Measurements from ENCODE around the gene SYNGAP1.
"Not testable (repeated sequence)": the region's sequence is repeated elsewhere in the genome, so short reads cannot be mapped to it uniquely, and the experiment has no call there.

The SYNGAP1 gene

GRCh38 chr6:33398601-33399000 lies 21.3 kb upstream of the SYNGAP1 start:
- DNase-seq, result not testable (repeated sequence)

GRCh38 chr6:33399881-33400280 lies 20.0 kb upstream of the SYNGAP1 start:
- intact Hi-C loops (cut with DNase I); DNase-seq: not testable (repeated sequence)

More at GRCh38 chr6:33398601-33399000, 21.3 kb upstream of the SYNGAP1 start:
- intact Hi-C loops (cut with DNase I), result not testable (repeated sequence)

DNA sequence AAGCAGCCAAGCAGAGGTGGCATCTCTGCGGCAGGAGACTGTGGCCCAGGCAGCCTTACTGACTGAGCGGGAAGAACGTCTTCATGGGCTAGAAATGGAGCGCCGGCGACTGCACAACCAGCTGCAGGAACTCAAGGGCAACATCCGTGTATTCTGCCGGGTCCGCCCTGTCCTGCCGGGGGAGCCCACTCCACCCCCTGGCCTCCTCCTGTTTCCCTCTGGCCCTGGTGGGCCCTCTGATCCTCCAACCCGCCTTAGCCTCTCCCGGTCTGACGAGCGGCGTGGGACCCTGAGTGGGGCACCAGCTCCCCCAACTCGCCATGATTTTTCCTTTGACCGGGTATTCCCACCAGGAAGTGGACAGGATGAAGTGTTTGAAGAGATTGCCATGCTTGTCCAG lies 15.0 kb upstream of the SYNGAP1 start:
- intact Hi-C loops (cut with DNase I), result no loop called here
- peak in 1 of 10 donors; percentile 36 for DNase-seq

GRCh38 chr6:33405386-33405940 lies 14.4 kb upstream of the SYNGAP1 start:
- peak in 1 of 10 donors; percentile 52 for DNase-seq
- intact Hi-C loops (cut with DNase I), result no loop called here

DNA sequence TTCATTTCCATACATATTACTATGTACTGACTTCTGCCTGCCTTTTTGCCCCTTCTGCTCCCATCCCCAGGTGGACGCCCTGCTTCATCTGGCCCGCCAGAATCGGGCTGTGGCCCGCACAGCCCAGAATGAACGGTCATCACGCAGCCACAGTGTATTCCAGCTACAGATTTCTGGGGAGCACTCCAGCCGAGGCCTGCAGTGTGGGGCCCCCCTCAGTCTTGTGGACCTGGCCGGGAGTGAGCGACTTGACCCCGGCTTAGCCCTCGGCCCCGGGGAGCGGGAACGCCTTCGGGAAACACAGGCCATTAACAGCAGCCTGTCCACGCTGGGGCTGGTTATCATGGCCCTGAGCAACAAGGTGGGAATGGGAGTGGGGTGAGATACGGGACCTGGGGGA lies 13.7 kb upstream of the SYNGAP1 start:
- intact Hi-C loops (cut with DNase I), result no loop called here
- peak in 1 of 10 donors; percentile 55 for DNase-seq

DNA sequence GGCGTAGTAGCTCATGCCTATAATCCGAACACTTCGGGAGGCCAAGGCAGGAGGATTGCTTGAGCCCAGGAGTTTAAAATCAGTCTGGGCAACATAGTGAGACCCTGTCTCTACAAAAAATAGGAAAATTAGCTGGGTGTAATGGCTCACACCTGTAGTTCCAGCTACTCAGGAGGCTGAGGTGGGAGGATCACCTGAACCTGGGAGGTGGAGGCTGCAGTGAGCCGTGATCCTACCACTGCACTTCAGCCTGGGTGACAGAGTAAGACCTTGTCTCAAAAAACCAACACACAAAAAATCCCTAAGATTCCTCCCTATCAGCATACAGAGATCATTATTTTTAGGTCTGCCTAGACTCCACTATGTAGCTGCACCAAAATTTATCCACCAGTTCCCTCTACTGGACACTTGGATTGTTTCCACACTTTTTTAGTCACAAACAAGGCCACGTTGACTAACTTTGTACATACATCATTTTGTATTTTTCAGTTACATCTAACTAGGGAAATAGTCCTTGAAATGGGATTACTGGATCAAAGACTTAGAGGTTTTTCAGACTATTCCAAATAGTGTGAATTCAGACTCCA lies 12.6 kb upstream of the SYNGAP1 start:
- intact Hi-C loops (cut with DNase I), result no loop called here
- peak in 1 of 10 donors; percentile 5 for DNase-seq

DNA sequence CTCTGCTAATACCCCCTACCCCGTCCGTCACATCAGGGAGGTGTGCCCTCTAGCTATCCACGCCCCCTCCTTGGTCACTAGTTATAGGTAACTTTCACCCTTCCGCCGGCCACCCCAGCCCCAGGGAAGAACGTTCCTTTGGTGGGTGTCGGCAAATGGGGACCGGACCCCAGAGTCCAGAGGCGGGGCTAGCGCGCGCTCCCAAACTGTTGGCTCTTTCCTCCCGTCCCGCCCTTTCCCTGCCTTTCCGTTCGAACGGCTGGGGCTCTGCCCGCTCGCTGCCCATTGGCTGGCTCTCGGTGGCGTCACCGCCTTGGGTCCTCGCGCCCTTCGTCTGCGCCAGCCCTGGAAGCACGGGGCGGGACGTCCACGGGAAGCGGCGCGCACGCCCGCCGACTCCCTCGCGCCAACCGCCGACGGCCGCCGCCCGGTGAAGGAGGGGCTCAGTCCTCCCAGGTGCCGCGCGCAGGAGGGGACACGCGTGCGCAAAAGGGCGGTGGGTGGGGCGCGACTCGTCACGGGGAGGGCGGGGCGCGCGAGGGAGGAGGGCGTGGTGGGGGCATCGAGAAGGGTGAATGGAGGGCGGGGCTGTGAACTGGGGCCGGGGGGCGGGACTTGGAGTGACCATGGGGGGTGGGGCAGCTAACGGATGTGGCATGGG lies 9.7 kb upstream of the SYNGAP1 start:
- intact Hi-C loops (cut with DNase I), result loop anchor here (1.0 to 10.0 kb wide), 3 partner anchors 8 to 95 kb away; partner anchors contain the start of genes CUTA, KIFC1, TAPBP and ZBTB22
- peak; percentile 92 to 100 (median 98) for DNase-seq

DNA sequence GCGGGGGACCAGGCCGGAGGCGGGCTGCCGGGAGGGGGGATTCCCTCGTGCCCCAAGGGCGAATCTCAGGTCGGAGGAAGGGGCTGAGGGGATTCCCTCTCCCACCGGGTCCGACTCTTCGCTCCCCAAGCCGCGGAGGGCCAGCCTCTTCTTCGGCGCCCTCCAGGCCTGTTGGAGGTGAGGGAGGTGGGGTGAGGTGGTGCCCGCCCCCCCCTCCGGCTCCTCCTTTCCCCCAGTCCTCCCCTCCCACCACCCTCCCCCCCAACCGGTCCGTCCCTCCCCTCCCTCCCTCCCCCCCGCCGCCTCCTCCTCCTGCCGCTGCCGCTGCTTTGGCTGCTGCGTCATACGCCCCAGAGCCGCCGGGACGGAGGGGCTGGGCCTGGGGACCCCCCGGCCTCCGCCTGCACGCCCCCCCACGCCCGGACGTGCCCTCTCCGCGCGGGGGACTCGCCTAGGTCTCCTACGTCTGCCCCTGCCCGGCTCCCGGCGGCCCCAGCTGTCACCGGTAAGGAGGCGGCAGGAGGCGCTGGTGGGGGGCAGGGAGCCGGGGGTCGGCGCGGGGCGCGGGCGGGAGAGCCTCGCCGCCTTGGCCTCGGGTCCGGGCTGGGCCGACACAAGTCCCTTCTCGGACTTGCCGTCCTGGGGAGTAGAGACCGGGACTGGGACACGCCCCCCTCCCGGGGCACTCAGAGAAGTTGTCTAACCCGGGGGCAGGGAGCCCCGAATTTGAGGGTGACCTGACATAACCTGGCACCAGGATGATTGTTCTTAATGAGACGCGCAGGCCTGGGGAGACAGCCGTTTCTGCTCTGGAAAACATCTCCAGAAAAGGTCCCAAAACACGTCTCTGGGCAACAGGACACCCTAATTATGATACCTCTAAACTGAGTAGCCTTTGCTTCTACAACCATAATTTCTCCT lies 8.9 kb upstream of the SYNGAP1 start, which contains the start of gene PHF1:
PHF1 (plus strand) TSS at position 304 of the 921 bp plus-strand sequence. CDS start 1,250 bp downstream, outside the sequence.
- DNase-seq, result peak in 6 of 10 donors; percentile 31 to 89 (median 60)
- intact Hi-C loops (cut with DNase I), result loop anchor here (1.0 to 10.0 kb wide), 3 partner anchors 7 to 96 kb away; partner anchors contain the start of genes CUTA, KIFC1, TAPBP and ZBTB22

GRCh38 chr6:33411632-33412005 lies 8.2 kb upstream of the SYNGAP1 start:
- intact Hi-C loops (cut with DNase I), result loop anchor here (10.0 kb wide), 1 partner anchor 97 kb away; the partner anchor contains the start of genes TAPBP and ZBTB22

DNA sequence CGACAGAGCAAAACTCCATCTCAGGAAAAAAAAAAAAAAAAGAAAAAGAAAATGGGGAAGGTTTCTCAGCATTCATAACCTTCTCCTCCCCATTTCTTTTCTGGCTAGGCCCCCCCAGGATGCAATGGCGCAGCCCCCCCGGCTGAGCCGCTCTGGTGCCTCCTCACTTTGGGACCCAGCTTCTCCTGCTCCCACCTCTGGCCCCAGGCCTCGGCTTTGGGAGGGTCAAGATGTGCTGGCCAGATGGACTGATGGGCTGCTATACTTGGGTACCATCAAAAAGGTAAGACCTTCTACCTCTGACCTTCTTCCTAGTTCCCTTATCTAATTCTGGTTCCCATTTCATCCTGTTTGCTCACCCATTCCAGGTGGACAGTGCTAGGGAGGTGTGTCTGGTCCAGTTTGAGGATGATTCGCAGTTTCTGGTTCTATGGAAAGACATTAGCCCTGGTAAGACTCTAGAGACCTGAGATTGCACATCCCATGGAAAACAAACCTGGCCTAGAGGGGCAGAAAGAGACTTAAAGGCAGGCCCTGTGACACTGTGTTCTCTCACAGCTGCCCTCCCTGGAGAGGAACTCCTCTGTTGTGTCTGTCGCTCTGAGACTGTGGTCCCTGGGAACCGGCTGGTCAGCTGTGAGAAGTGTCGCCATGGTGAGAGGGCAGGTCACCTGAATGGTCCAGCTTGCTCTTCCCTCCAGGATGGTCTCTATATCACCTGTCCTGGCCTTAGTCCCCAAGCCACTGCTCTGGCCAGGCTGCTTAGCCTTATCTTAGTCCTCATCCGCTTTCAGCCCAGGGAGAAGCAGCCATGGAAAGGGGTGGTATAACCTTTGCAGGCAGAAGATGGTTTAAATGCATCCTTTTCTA lies 7.5 kb upstream of the SYNGAP1 start:
- intact Hi-C loops (cut with DNase I), result loop anchor here (10.0 kb wide), 1 partner anchor 98 kb away; the partner anchor contains the start of genes TAPBP and ZBTB22
- DNase-seq, result peak in 1 of 10 donors; percentile 28

More at GRCh38 chr6:33411632-33412005, 8.2 kb upstream of the SYNGAP1 start:
- peak in 1 of 10 donors; percentile 52 for DNase-seq

GRCh38 chr6:33413241-33414120 lies 6.4 kb upstream of the SYNGAP1 start:
- peak in 1 of 10 donors; percentile 46 for DNase-seq
- intact Hi-C loops (cut with DNase I), result loop anchor here (10.0 kb wide), 1 partner anchor 99 kb away; the partner anchor contains the start of genes TAPBP and ZBTB22

- intact Hi-C loops (cut with DNase I), result loop anchor here (10.0 kb wide), 1 partner anchor 100 kb away; the partner anchor contains the start of genes TAPBP and ZBTB22
- peak in 1 of 10 donors; percentile 25 for DNase-seq
Measured at GRCh38 chr6:33414592-33415271, 5.1 kb upstream of the SYNGAP1 start.

- DNase-seq, result peak in 1 of 10 donors; percentile 5
- intact Hi-C loops (cut with DNase I), result loop anchor here (10.0 kb wide), 1 partner anchor 101 kb away; the partner anchor contains the start of genes TAPBP and ZBTB22
Measured at GRCh38 chr6:33415831-33416230, 4.0 kb upstream of the SYNGAP1 start.

- intact Hi-C loops (cut with DNase I), result loop anchor here (10.0 kb wide), 1 partner anchor 102 kb away; the partner anchor contains the start of genes TAPBP and ZBTB22
- peak in 1 of 10 donors; percentile 13 for DNase-seq
Measured at GRCh38 chr6:33416386-33417127, 3.3 kb upstream of the SYNGAP1 start.

DNA sequence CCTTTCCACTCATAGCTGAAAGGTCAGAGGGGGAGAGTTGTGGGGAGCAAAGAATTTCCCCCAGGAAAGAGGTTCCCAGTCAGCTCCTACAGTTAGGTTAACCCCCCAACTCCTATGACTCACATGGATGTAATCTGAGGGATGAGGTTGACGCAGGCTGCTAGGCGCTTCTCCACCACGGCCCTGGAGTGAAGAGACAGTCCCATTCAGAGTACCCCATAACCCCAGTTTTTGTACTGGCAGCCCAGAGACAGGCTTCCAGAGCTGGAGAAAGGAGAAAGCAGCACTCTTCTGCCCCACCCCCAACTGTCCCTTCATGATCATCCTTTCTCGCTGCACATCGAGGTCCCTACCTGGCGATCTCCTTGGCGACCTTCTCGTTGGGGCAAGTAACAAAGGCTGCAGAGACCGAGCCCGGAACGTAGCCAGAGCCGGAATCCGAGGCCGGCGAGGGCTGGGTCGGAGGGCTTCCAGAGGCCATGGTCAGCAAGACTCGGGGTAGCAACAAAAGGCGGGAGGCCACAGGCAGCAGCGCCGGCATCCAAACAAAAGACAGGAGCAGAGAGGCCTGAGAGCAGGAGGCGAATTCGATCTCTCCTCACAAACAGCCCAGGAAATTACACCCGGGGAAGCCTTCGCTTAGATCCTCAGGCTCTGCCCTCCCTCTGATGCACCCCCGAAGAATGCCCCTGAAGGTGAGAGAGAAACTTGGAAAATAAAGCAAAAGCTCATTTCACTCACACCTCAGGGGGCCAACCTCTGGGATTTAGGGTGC lies 2.5 kb upstream of the SYNGAP1 start:
- intact Hi-C loops (cut with DNase I), result loop anchor here (10.0 kb wide), 1 partner anchor 103 kb away; the partner anchor contains the start of genes TAPBP and ZBTB22
- peak in 1 of 10 donors; percentile 85 for DNase-seq
